Measurements from ENCODE around the gene CAP1.

The CAP1 gene

GRCh38 chr1:40095806-40096205 is 55.3 kb downstream of the CAP1 start:
- no peak for DNase-seq (ENCODE audit: low spot score)

- DNase-seq (ENCODE audit: low spot score): no peak
Measured at GRCh38 chr1:40096646-40096976, 56.1 kb downstream of the CAP1 start.

GRCh38 chr1:40096977-40097782 is 56.7 kb downstream of the CAP1 start, which contains the start of gene PPT1:
Gene PPT1, minus strand, starts transcription at chr1:40097252. Its CDS starts 14 bp downstream, at chr1:40097238.
- peak; percentile 74 for DNase-seq (ENCODE audit: low spot score)

GRCh38 chr1:40102038-40102437 is 61.5 kb downstream of the CAP1 start:
- no peak for DNase-seq (ENCODE audit: low spot score)

- DNase-seq (ENCODE audit: low spot score): no peak
Measured at GRCh38 chr1:40102896-40103295, 62.4 kb downstream of the CAP1 start.

- no peak for DNase-seq (ENCODE audit: low spot score)
Measured at GRCh38 chr1:40105028-40105427, 64.5 kb downstream of the CAP1 start.

GRCh38 chr1:40107290-40107959 is 66.9 kb downstream of the CAP1 start:
- DNase-seq (ENCODE audit: low spot score): no peak

GRCh38 chr1:40110389-40110788 is 69.9 kb downstream of the CAP1 start:
- no peak for DNase-seq (ENCODE audit: low spot score)

- no peak for DNase-seq (ENCODE audit: low spot score)
Measured at GRCh38 chr1:40114400-40114799, 73.9 kb downstream of the CAP1 start.

GRCh38 chr1:40120128-40120527 is 79.6 kb downstream of the CAP1 start:
- DNase-seq (ENCODE audit: low spot score): no peak
